Stomach (tissue), 4 donors: Measurements from ENCODE around the gene SCP2D1.

Source experiments
- EP300 ChIP-seq: sonication (generic); formaldehyde crosslinking; IDR thresholded peaks from one replicate; pipeline ENCODE4 v1.6.1; 2017; ENCODE audit warnings: antibody characterized with exemption
- POLR2A ChIP-seq, 4 donors: fragments of 450-650 bp; IDR thresholded peaks; one replicate each; pipeline ENCODE4 v1.6.1; 2016; ENCODE audit warnings: antibody characterized with exemption in 4 of 4, control low read depth in 2 of 4, mild to moderate bottlenecking in 1 of 4, moderate library complexity in 1 of 4

- TF ChIP-seq EP300 (no peak), POLR2A (IDR thresholded peaks at IDR 0.05) (no peak)
These were observed 38.0 kb upstream of the SCP2D1 start for GRCh38 chr20:18775633-18776032.
